RWPE1 (cell line): ENCODE data around the gene DMXL2.
A peak's percentile ranks its signal among the peaks of the same experiment; 100 is the strongest.

Experiments
- CTCF ChIA-PET: fragments of 350-600 bp; sonication (Branson Sonifier 250); formaldehyde crosslinking; extraction: SDS; loops from one replicate; lab custom pipeline; 2021; lab: Yijun Ruan, JAX
- POLR2A ChIA-PET: fragments of 400-600 bp; formaldehyde crosslinking; extraction: SDS; loops from one replicate; lab custom pipeline; 2020; ENCODE audit warnings: antibody characterized with exemption; ENCODE audit not compliant: low non-redundant PET; lab: Yijun Ruan, JAX
- DNase-seq: peaks from one replicate; pipeline ENCODE4 v3.0.0; 2012; ENCODE audit warnings: low spot score
- H3K27ac ChIP-seq: fragments of 450-650 bp; 2 replicates; pipeline ENCODE4 v1.5.1; 2017
- CTCF ChIP-seq: fragments of 450-650 bp; conservative IDR thresholded peaks from 2 replicates; pipeline ENCODE4 v1.5.1; 2017; ENCODE audit warnings: low read depth, mild to moderate bottlenecking

Gene DMXL2

GRCh38 chr15:51499379-51499976 lies 123.1 kb downstream of the DMXL2 start:
- peak; percentile 52 for DNase-seq
- H3K27ac ChIP-seq, result no peak overlapping the region
- TF ChIP-seq CTCF, result peak; percentile 50
- CTCF ChIA-PET, result interaction anchor here (0.7 to 1.7 kb wide), 6 partner anchors 11 to 594 kb away, joined by 3 to 9 read pairs (median 4); no protein-coding TSS in a partner anchor
- POLR2A ChIA-PET, result no interaction called here

GRCh38 chr15:51497806-51498205 lies 124.8 kb downstream of the DMXL2 start:
- CTCF ChIA-PET, result interaction anchor here (0.7 to 0.8 kb wide), 2 partner anchors 19 to 102 kb away, joined by 3 to 4 read pairs; no protein-coding TSS in a partner anchor
- H3K27ac ChIP-seq, result no peak overlapping the region
- POLR2A ChIA-PET, result no interaction called here
- no peak for TF ChIP-seq CTCF
- no peak for DNase-seq

- ChIA-PET CTCF (interaction anchor here (0.5 to 0.6 kb wide), 2 partner anchors 19 to 253 kb away, joined by 3 to 4 read pairs; no protein-coding TSS in a partner anchor), POLR2A (no interaction called here)
Measured at GRCh38 chr15:51496246-51496645, 126.3 kb downstream of the DMXL2 start.

GRCh38 chr15:51494411-51495314 lies 127.9 kb downstream of the DMXL2 start:
- POLR2A ChIA-PET, result no interaction called here
- no peak for DNase-seq
- CTCF ChIA-PET, result interaction anchor here (0.9 kb wide), 1 partner anchor 63 kb away, joined by 3 read pairs; no protein-coding TSS in a partner anchor
- no peak overlapping the region for H3K27ac ChIP-seq
- no peak for TF ChIP-seq CTCF

More at GRCh38 chr15:51496246-51496645, 126.3 kb downstream of the DMXL2 start:
- H3K27ac ChIP-seq, result no peak overlapping the region
- DNase-seq, result no peak
- no peak for TF ChIP-seq CTCF

- no peak for TF ChIP-seq CTCF
- DNase-seq, result no peak
- ChIA-PET POLR2A (no interaction called here), CTCF (no interaction called here)
- H3K27ac ChIP-seq, result no peak overlapping the region
Measured at GRCh38 chr15:51493892-51494291, 128.7 kb downstream of the DMXL2 start.

GRCh38 chr15:51492528-51492927 lies 130.0 kb downstream of the DMXL2 start:
- POLR2A ChIA-PET, result no interaction called here
- TF ChIP-seq CTCF, result no peak
- no peak overlapping the region for H3K27ac ChIP-seq
- CTCF ChIA-PET, result no interaction called here
- no peak for DNase-seq
